Activated naive CD8-positive, alpha-beta T cell treated with anti-CD3 and anti-CD28 coated beads, Interleukin-2, amount 50 U/mL, for 16 hours (primary cell): ENCODE results near the gene CREB3L2.
"Not testable (repeated sequence)": the region's sequence is repeated elsewhere in the genome, so short reads cannot be mapped to it uniquely, and the experiment has no call there.

ENCODE experiments used
- DNase-seq: peaks from one replicate; pipeline ENCODE4 v3.0.0-alpha.2; 2020; ENCODE audit warnings: low read depth, low spot score

CREB3L2 gene

DNA sequence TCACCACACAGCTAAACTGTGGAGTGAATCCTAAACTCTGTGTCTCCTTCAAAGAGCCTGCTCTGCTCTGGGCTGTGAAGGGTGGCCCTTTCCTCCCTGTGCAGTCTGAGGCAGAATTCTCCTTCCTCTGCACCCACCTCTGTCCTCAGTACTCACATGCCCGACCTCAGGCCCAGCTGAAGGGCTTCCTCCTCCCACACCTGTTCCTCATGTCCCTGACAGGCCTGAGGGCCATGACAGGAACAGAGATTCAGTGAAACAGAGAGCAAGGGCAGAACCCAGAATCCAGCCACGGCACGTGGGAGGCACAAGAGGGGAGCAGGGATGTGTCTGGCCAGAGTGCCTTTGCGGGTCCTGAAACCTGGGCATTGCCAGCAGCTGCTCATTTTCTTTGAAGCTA lies 13.9 kb downstream of the CREB3L2 start:
- DNase-seq, result no peak

- DNase-seq, result no peak
These were observed 14.3 kb downstream of the CREB3L2 start for GRCh38 chr7:137987563-137987962.

GRCh38 chr7:137987018-137987349 lies 14.9 kb downstream of the CREB3L2 start:
- no peak for DNase-seq

DNA sequence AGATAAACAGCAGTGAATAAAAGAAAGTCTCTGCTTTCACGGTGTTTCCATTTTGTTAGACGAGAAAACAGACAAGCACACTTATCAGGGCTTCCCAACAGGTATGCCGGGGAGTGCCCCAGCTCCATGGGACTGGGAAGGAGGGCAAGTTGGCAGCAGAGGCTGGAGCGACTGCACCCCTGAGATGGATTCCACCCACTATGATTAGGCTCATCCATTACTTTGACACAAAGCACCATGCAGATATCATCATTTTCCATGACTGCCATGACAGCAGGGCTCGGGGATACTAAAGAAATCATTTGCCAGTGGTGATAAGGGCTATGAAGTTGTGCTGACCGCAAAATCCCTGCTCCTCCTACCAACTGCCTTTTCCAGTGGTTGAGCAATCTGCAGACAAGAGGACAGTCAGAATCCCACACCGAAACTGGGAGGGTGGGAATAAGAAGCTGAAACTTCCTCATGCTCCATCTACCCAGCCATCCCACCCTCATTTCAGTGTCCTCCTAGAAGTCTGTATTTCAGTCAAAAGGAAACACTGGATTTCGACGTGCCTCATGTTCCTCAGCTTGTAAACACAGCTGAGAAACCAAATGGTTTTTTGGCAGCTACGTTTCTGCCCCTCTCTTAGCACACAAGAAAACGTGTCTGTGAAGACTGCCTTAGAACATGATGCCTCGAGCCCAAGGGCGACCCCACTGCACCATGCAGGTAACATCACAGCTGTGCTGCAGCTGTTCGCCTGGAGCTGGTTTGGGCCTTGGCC lies 15.5 kb downstream of the CREB3L2 start:
- DNase-seq, result no peak

DNA sequence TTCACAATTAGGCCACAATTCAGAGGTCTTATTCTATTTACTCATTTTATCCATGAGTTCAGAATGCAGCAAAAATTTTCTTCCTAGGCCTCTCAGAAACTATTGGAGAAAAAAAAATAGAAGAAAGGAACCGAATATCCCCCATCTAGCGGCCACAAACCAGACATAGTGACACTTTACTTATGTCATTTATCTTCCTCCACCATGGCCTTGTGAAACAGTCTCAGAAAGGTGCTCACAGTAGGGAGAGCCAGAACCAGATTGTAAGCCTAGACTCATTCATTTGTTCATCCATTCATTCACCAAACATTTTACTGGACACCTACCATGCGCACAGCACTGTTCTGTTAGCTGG lies 16.0 kb downstream of the CREB3L2 start:
- DNase-seq, result no peak

DNA sequence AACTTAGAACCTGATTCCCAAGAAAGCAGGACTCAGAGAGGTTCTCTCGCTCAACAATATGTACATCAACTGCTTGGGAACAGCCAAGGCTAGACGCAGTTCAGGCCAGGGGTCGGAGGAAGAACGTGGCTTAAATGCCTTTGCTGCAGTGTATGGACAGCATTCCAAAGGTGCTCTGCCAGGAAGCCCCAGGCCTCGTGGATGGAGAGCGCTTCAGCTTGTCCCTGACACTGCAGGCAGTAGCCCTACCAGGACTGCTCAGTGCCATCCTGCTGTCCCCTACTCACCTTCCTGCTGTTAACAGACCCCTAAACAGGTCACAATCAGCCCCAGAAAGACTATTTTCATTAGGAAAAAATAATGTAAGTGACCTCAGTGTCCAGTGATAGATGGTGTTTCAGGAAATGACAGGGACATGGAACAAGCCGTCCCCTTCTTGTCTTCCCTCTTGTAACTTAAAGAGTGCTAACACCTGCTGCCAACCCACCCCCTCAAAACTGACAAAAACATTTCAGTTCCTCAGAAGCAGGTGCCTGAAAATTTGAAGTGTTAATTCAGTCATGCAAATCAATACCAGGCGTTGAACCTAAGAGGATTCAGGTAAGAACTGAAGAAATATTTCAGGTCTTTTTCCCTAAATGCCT lies 16.5 kb downstream of the CREB3L2 start:
- no peak for DNase-seq

DNA sequence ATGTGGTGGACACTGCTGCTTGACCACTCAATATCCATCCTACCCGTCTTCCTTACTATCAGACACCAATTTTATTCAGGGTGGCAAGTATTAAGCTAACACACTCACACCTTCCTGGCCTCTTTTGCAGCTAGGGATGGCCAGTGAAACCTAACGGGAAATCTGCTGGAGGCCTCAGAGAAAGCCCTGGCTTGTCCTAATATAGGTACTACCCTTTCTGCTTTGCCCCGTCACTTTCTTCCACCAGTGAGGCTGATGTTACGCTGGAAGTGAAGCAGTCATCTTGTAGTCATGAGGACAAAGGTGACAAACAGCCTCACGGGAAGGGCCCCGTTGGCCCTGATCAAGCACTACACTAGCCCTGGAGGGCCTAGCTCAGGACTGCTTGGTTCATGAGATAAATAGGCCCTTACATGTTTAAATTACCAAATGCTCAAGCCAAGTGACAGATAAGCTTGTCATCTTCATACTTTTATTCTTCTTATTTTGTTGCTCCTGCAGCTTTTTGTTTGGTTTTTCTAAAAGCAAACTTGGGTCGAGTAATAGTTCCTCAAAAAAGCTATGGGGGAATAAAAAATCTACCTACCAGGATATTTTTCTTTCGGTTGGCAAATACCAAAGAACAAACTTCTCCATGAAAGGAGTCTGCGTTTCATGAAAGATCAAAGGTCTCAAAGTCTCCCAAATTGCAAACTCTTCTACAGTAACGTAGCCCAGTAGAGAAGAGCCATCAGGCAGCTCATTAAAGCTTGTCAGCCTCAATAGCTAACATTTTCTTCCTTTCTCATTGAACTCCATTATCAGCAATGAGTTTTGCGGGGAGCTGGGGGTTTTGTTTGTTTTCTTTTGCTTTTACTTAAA lies 17.5 kb downstream of the CREB3L2 start:
- DNase-seq, result no peak

GRCh38 chr7:137983323-137984008 lies 18.4 kb downstream of the CREB3L2 start:
- no peak for DNase-seq

DNA sequence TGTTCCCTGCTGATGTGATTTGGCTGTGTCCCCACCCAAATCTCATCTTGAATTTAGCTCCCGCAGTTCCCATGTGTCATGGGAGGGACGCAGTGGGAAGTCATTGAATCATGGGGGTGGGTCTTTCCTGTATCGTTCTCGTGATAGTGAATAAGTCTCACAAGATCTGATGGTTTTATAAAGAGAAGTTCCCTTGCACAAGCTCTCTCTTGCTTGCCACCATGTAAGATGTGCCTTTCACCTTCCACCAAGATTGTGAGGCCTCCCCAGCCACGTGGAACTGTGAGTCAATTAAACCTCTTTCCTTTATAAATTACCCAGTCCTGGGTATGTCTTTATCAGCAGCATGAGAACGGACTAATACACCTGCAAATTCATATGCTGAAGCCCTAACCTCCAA lies 19.5 kb downstream of the CREB3L2 start:
- DNase-seq, result not testable (repeated sequence)

- DNase-seq, result no peak
These were observed 20.2 kb downstream of the CREB3L2 start for GRCh38 chr7:137981668-137982067.

DNA sequence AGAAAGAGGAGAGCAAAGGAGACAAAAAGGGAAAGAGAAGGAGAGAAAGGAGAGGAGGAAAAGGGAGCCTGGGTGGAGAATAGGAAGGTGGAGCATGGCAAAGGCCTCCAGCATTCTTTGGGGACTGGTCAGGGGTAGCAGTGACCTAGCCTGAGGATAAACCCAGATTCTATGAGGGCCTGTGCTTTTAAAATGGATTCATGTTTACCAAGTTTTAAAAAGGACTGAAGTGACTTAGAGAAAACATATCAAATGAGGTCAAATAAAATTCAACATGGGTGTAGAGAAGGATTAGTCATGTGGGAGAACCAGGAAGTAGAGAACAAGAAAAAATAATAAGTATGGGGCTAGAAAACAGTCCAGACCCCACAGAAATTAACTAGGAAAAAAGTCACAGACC lies 20.7 kb downstream of the CREB3L2 start:
- DNase-seq, result no peak

DNA sequence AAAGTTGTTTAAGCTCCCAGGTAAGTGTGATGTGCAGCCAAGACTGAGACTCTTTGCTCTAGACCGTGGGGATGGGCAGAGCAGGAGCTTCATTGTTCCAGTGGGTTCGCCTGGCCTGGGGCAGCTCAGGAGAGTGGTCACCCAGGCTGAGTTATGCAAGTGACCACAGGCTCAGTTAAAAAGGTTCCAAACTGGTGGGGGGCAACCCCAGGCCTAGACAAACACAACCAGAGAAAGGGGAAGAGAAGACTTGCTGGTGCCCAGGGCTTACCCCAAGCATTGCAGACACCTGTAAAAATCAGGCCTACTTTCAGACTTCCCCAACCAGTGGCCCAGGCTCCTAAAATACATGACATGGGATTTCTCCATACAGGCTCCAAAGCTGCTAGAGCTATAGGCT lies 21.6 kb downstream of the CREB3L2 start:
- no peak for DNase-seq

DNA sequence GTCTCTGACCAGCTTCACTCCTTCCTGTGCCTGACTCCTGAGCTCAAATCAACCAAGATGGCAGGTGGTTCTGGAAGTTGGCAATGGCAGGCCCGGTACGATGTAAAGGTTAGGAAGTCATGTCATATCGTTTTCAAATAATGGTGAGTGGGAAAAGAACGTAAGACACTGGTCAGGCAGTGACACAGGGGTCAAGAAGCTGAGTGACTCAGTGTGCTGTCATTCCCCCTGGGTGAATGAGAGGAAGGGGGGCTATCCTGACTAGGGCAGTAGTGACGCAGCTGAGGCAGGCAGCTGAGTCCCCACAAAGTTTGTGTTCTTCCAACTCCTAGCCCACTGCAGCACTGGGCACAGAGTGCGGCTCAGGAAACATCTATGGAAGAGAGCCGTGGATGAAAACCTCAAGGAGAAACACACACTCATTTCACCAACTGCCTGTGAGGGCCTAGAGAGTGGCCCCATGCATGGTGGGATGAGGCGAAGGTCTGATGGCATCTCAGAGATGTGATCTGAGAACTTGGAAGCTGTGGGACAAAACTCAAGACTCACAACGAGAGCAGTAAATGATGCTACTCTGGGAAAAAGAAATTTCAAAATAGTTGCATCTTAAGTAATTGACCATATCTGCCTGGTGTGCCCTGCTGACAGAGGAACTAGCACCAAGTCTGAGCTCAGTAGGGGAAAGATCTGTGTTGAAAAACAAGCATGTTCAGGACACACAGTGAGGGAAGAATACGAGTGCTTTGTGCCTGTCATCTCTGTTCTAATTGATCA lies 23.2 kb downstream of the CREB3L2 start:
- DNase-seq, result no peak

DNA sequence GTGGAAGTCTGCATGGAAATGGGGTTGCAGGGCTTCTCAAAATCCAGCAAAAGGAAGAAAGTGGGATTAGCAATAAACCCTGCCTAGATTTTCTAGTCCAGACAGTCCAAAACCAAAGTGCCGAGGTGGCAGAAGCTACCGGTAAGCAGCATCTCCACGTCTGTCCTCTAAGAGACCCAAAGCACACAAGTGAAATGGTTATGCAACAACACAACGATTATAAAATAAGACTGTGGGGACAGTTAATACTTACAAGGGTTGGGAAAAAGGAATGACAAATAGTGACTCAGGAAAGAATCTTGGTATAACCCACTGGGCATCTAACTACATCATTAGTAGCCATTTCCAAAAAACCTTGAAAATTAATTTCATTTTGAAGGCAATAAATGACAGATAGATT lies 24.7 kb downstream of the CREB3L2 start:
- DNase-seq, result no peak

DNA sequence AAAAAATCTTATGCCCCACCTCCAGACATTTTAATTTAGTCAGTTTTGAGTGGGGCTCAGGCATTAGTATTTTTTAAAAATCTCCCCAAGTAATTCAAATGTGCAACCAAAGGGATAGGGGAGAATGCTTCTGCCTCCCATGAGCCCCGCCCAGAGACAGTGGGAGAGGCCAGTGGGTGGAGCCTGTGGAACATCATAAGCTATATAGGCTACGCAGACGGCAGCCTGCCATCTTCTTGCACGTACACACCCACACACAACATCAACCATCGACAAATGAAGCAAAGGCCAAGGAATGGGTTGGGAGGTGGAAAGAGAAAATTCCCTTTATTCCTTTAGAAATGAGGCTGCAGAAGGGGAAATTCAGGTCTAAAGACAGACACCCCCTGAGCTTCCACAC lies 25.2 kb downstream of the CREB3L2 start:
- DNase-seq, result no peak

DNA sequence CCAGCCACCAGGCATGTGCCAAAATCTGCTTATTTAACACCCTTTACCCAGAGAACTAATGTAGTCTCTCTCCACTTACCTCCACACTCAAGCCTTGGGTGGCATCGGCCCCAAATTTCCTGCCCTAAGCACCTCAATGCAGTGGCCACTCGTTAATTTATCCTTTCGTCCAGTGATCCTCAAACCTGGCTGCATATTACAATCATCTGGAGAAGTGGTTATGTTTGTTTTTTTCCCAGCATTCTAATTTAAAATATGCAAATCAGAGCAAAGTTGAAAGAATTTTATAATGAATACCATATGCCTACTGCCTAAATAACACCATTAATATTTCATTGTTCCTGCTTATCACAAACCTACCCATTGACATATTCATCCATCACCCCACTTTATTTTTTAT lies 25.7 kb downstream of the CREB3L2 start:
- no peak for DNase-seq

GRCh38 chr7:137975768-137976167 lies 26.1 kb downstream of the CREB3L2 start:
- DNase-seq, result no peak

DNA sequence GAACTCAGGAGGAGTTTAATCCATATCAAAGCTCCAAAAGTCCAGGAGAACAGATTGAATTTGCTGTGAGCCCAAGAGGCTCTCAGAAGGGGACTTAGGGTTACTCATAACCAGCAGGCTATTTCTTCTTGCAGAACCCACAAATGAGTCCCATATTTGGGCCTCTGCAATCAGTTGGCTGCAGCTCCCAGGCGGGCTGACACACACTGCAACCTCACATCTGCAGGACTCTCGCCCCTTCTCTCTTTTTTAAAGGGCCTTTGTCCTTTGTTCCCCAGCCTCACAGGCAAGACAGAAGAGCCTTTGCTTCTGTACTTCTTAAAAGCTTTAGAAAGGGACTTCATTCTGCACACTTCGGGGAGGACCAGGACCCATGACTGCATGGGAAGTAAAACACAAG lies 26.7 kb downstream of the CREB3L2 start:
- no peak for DNase-seq

DNA sequence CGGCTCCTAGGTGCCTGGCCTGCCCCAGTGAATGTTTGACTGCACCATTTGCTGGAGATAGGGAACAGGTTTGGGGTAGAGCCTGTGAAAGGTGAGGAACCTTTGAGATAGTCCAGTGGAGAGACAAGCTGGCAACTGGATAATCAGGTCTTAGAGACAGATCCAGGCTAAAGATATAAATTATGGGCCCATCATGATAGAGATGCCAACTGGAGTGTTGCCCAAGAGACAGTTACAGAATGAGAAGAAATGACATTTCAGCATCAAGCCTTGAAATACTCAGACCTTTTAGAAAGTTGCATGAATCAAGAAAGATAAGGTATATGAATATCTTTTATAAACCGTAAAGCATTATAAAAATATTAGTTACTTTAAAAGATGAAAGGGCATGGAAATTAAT lies 27.1 kb downstream of the CREB3L2 start:
- no peak for DNase-seq

- no peak for DNase-seq
These were observed 31.5 kb downstream of the CREB3L2 start for GRCh38 chr7:137970253-137970975.

- DNase-seq, result no peak
These were observed 32.1 kb downstream of the CREB3L2 start for GRCh38 chr7:137969828-137970227.
